Heart right ventricle (tissue), 16 donors: ENCODE data around the gene GINS3. TPM values are rescaled to one million over a fixed set of nuclear protein-coding genes. Genes with fewer than 3 reads are reported as not detected.

ENCODE experiments used
- ATAC-seq, 8 donors: fragments of 200-7000 bp; cut with Tn5 transposase; one replicate each; pipeline ENCODE4 v1.9.1; 2020; ENCODE audit warnings: mild to moderate bottlenecking in 8 of 8, moderate library complexity in 8 of 8, moderate number of reproducible peaks in 1 of 8
- DNase-seq, 2 donors: peaks; one replicate each; pipeline ENCODE4 v3.0.0-alpha.2; 2020
- H3K27ac ChIP-seq, 10 donors: fragments of 200-600 bp; sonication (generic) in 2 of 10; one replicate each; pipeline versions ENCODE4 v1.5.0 to v1.8.0; 2020 to 2022; ENCODE audit warnings: mild to moderate bottlenecking in 3 of 10
- H3K27me3 ChIP-seq, 7 donors: fragments of 200-600 bp; one replicate each; pipeline ENCODE4 v1.8.0; 2021 to 2022; ENCODE audit warnings: mild to moderate bottlenecking in 2 of 7
- H3K36me3 ChIP-seq, 9 donors: fragments of 200-600 bp; sonication (generic) in 1 of 9; one replicate each; pipeline versions ENCODE4 v1.5.0 to v1.8.0; 2020 to 2022; ENCODE audit warnings: mild to moderate bottlenecking in 2 of 9
- H3K4me1 ChIP-seq, 9 donors: fragments of 200-600 bp; sonication (generic) in 1 of 9; one replicate each; pipeline versions ENCODE4 v1.5.0 to v1.8.0; 2020 to 2022; ENCODE audit warnings: mild to moderate bottlenecking in 4 of 9
- H3K4me3 ChIP-seq, 10 donors: fragments of 200-600 bp; sonication (generic) in 2 of 10; one replicate each; pipeline versions ENCODE4 v1.5.0 to v1.8.0; 2020 to 2022; ENCODE audit warnings: mild to moderate bottlenecking in 7 of 10, moderate library complexity in 2 of 10
- H3K9me3 ChIP-seq, 11 donors: fragments of 200-600 bp in 10 of 11; sonication (generic) in 2 of 11; one replicate each; pipeline versions ENCODE4 v1.5.0 to v1.8.0; 2013 to 2022; ENCODE audit warnings: mild to moderate bottlenecking in 2 of 11, control low read depth in 1 of 11, moderate library complexity in 1 of 11
- CTCF ChIP-seq, 9 donors: fragments of 200-600 bp; sonication (generic) in 2 of 9; IDR thresholded peaks; one replicate each; pipeline versions ENCODE4 v1.5.0 to v1.8.0; 2021 to 2022; ENCODE audit warnings: antibody characterized with exemption in 9 of 9, mild to moderate bottlenecking in 5 of 9, moderate library complexity in 1 of 9
- WGBS, 2 donors: extraction: QIAGEN DNeasy Blood & Tissue Kit; methylation state at CpG; one replicate each; pipeline ENCODE4 v1.1.7; 2013; ENCODE audit warnings: inconsistent platforms in 1 of 2; 5-methylcytosine and 5-hydroxymethylcytosine counted together
- intact Hi-C, 10 donors: fragments of 100-400 bp; cut with DNase I; formaldehyde crosslinking; loops; one replicate each; pipeline versions ENCODE4 v1.11.1 to v1.14.2; 2022
- polyA plus RNA-seq, 2 donors: library from polyadenylated mRNA; stranded (reverse); fragments of 200-250 nt; gene quantifications; one replicate each; pipeline ENCODE4 v1.2.3, GENCODE V29; 2013
- total RNA-seq, 10 donors: library from RNA; stranded (reverse); fragmentation: NEBNext Ultra II Directional in 3 of 10; extraction: Animal tissue kit (Norgen Biotek cat#: 25700) in 3 of 10; gene quantifications; one replicate each; pipeline versions ENCODE4 v1.2.1 to v1.2.4, GENCODE V29; 2021 to 2023
- donor health status: Arrhythmogenic right ventricular cardiomyopathy.
- donor health status: ischemic (EF 13 %, LVEDD 7.1; RV severe dilation, severe dysfunction).
- donor health status: healthy with polysubstance abuse.
- donor health status: DM: no; HTN: yes; CAD: no.
- donor health status: DM: no; HTN: no; CAD: no.
- donor health status: ischemic (EF 25% LVEDD 6.9; RV normal size, moderate dysfunction).
- donor health status: ischemic (EF 25% LVEDD 5.7; RV mildly dilated, moderate dysfunction).
- donor health status: healthy.
- donor health status: DM: yes; HTN: yes; CAD: no.
- donor health status: Ischemic cardiomyopathy.
- donor health status: ischemic (EF 35%, LVEDD 5.7; RV mildly dilated, moderate dysfunction).
- donor health status: nonischemic (EF 11% LVEDD 7.7; RV severe dilation, severe dysfunction).
- donor health status: DM: yes; HTN: yes; CAD: no.
- donor health status: PGD.
- donor health status: ischemic (EF 29% LVEDD 5.4; RV normal size, mild dysfunction).
- donor health status: nonischemic (EF 23%, LVEDD 6.1; RV moderate dilation, normal function).

GINS3 gene
- total and polyA plus RNA-seq, 12 donors, result 4.0 to 13.5 (median 5.9) TPM

- H3K4me1 ChIP-seq, result peaks cover 0 to 9% (median 0%) of the 10 kb centered on the region in 9 donors
- intact Hi-C loops, result loop anchor here in 1 of 10 donors (10.0 kb wide), 1 partner anchor 65 kb away; no protein-coding TSS in a partner anchor
- DNase-seq (no peak), ATAC-seq (no peak)
- H3K4me3 ChIP-seq, result no peak overlapping the region
- no peak overlapping the region for H3K27ac ChIP-seq
- H3K27me3 ChIP-seq, result no peaks in the 10 kb centered on the region
- WGBS, 2 donors, result 95 to 97% methylated on average over 4 of the region's 4 CpGs
- H3K9me3 ChIP-seq, result no peaks in the 10 kb centered on the region
- no peak for TF ChIP-seq CTCF (IDR thresholded peaks at IDR 0.05)
- H3K36me3 ChIP-seq, result no peaks in the 10 kb centered on the region
Observed at GRCh38 chr16:58379736-58380135, 12.5 kb upstream of the GINS3 start.

GRCh38 chr16:58381661-58382060 lies 10.6 kb upstream of the GINS3 start:
- no peaks in the 10 kb centered on the region for H3K36me3 ChIP-seq

GRCh38 chr16:58384437-58385055 lies 7.7 kb upstream of the GINS3 start:
- Histone ChIP-seq H3K4me1 (no peaks in the 10 kb centered on the region), H3K9me3 (no peaks in the 10 kb centered on the region), H3K36me3 (no peaks in the 10 kb centered on the region), H3K27me3 (peaks cover 0 to 4% (median 0%) of the 10 kb centered on the region in 7 donors), H3K27ac (no peak overlapping the region), H3K4me3 (no peak overlapping the region)
- no peak for DNase-seq
- no peak for TF ChIP-seq CTCF (IDR thresholded peaks at IDR 0.05)
- ATAC-seq, result no peak
- intact Hi-C loops, result loop anchor here in 1 of 10 donors (10.0 kb wide), 1 partner anchor 60 kb away; no protein-coding TSS in a partner anchor
- 78 to 83% methylated on average over 5 of the region's 5 CpGs for WGBS, 2 donors

More at GRCh38 chr16:58381661-58382060, 10.6 kb upstream of the GINS3 start:
- 85 to 88% methylated on average over 1 of the region's 1 CpG for WGBS, 2 donors
- intact Hi-C loops, result loop anchor here in 1 of 10 donors (10.0 kb wide), 1 partner anchor 63 kb away; no protein-coding TSS in a partner anchor
- Histone ChIP-seq H3K27me3 (no peaks in the 10 kb centered on the region), H3K27ac (no peak overlapping the region), H3K4me3 (no peak overlapping the region), H3K9me3 (no peaks in the 10 kb centered on the region), H3K4me1 (peaks cover 0 to 9% (median 0%) of the 10 kb centered on the region in 9 donors)
- ATAC-seq (no peak), DNase-seq (no peak)
- no peak for TF ChIP-seq CTCF (IDR thresholded peaks at IDR 0.05)

- 87 to 91% methylated on average over 7 of the region's 7 CpGs for WGBS, 2 donors
- no peak overlapping the region for H3K4me3 ChIP-seq
- peaks cover 0 to 4% (median 0%) of the 10 kb centered on the region in 7 donors for H3K27me3 ChIP-seq
- no peak for ATAC-seq
- no peaks in the 10 kb centered on the region for H3K36me3 ChIP-seq
- no peaks in the 10 kb centered on the region for H3K4me1 ChIP-seq
- no peak for DNase-seq
- H3K9me3 ChIP-seq, result no peaks in the 10 kb centered on the region
- no peak for TF ChIP-seq CTCF (IDR thresholded peaks at IDR 0.05)
- intact Hi-C loops, result loop anchor here in 1 of 10 donors (10.0 kb wide), 1 partner anchor 60 kb away; no protein-coding TSS in a partner anchor
- no peak overlapping the region for H3K27ac ChIP-seq
Observed at GRCh38 chr16:58385218-58385773, 7.0 kb upstream of the GINS3 start.
